ENCODE results near the gene EEF1AKMT3.

DNA sequence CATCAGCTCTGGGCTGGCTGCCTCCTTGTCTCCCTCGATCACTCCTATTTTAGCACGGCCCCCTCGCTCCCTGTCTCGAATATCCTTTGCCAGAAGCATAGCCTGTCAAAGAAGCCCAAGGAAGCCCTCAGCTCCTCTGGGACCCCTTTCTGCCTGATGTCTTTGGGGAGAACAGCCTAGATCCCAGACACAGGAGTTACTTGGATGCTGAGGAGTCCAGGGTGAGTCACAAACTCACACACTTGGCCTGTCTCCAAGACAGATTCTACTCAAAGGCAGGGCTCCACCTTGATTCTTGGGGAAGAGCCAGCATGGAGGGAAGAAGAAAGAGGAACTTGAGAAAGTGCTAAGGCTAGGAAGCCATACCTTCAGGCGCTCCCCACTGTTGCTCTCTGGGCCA, 38.0 kb downstream of the EEF1AKMT3 start:
- TF ChIP-seq CTCF (conservative IDR thresholded peaks at IDR 0.05; ENCODE audit: low read depth in 2 of 2): no peak
- no peak for TF ChIP-seq POLR2AphosphoS5 (IDR thresholded peaks at IDR 0.05; ENCODE audit: low read depth)
- no peak for TF ChIP-seq JUNB (IDR thresholded peaks at IDR 0.05; ENCODE audit: unreplicated experiment)
- TF ChIP-seq EZH2 (IDR thresholded peaks at IDR 0.05; ENCODE audit: low read depth, unreplicated experiment): no peak
- no peak for TF ChIP-seq EZH2phosphoT487 (IDR thresholded peaks at IDR 0.05; ENCODE audit: unreplicated experiment)
- no peak for TF ChIP-seq CREB1 (CRISPR knock-in tag; IDR thresholded peaks at IDR 0.05; ENCODE audit: low read depth)
- TF ChIP-seq REST (IDR thresholded peaks at IDR 0.05; ENCODE audit: unreplicated experiment): no peak
- no peak for TF ChIP-seq STAT1 (IDR thresholded peaks at IDR 0.05; ENCODE audit: unreplicated experiment)
- TF ChIP-seq ETS1 (IDR thresholded peaks at IDR 0.05): no peak
- no peak for TF ChIP-seq ZNF114 (CRISPR knock-in tag; IDR thresholded peaks at IDR 0.05)
- no peak for TF ChIP-seq ZNF331 (CRISPR knock-in tag; IDR thresholded peaks at IDR 0.05; ENCODE audit: low read depth)
